Activated naive CD4-positive, alpha-beta T cell treated with anti-CD3 and anti-CD28 coated beads, Interleukin-2, amount 50 U/mL, for 24 hours (primary cell): Measurements from ENCODE around the gene HS6ST3.
"Not testable (repeated sequence)": the region's sequence is repeated elsewhere in the genome, so short reads cannot be mapped to it uniquely, and the experiment has no call there.

Experiments used
- H3K27ac Mint-ChIP-seq: one replicate; pipeline ENCODE4 v1.8.0; 2021; ENCODE audit warnings: mild to moderate bottlenecking, mixed read lengths
- H3K27me3 Mint-ChIP-seq: one replicate; pipeline ENCODE4 v1.8.0; 2021; ENCODE audit warnings: mixed read lengths
- H3K36me3 Mint-ChIP-seq: one replicate; pipeline ENCODE4 v1.8.0; 2021; ENCODE audit warnings: mixed read lengths
- H3K4me1 Mint-ChIP-seq: one replicate; pipeline ENCODE4 v1.8.0; 2021; ENCODE audit warnings: mixed read lengths
- H3K4me3 Mint-ChIP-seq: one replicate; pipeline ENCODE4 v1.8.0; 2021; ENCODE audit warnings: mild to moderate bottlenecking, mixed read lengths
- H3K9me3 Mint-ChIP-seq: one replicate; pipeline ENCODE4 v1.8.0; 2021; ENCODE audit warnings: mixed read lengths

HS6ST3 gene

DNA sequence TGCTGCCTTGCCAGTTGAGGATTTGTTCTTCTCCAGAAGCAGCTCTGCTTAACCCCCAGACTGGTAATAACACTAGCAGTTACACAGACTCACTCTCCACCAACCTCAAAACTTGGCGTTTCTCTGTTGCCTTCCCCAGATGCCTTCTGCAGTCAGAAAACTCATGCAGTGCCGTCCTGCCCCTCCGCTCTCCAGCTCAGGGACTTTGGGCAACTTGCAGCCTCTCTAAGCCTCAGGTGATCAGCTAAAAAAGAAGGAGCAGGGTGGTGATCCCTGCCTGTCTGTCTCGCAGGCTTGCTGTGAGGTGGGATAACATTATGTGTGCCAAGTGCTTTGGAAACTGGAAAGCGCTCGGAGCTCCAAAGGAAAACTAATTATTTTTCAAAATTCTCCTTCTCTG is 391.6 kb downstream of the HS6ST3 start:
- no peak overlapping the region for H3K4me3 Mint-ChIP-seq
- no peaks in the 10 kb centered on the region for H3K9me3 Mint-ChIP-seq
- no peak overlapping the region for H3K27ac Mint-ChIP-seq
- no peaks in the 10 kb centered on the region for H3K27me3 Mint-ChIP-seq
- H3K36me3 Mint-ChIP-seq: no peaks in the 10 kb centered on the region
- H3K4me1 Mint-ChIP-seq: no peaks in the 10 kb centered on the region

DNA sequence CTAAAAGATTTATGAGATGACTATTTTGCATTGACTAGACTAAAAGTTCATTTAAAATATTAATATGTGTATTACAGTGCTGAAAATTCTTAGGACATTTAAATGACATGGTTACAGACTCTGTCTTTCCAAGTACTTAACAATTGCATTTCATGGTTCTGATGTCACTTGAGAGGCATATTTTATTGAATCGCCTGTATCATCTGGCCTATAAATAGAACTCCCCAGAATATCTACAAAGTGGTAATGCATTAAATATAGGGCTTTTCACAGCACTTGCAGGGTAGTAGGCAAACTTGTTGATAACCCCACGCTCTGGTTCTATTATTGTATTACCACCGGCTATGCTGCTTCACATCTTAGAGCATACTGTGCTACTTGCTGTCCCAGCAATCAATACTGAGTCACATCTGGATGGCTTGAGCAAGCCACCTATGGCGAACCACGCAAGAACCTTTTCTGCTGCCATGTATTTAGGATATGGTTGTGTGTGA is 400.6 kb downstream of the HS6ST3 start:
- Mint-ChIP-seq H3K36me3 (no peaks in the 10 kb centered on the region), H3K27me3 (no peaks in the 10 kb centered on the region), H3K9me3 (peaks cover 14% of the 10 kb centered on the region), H3K4me1 (no peaks in the 10 kb centered on the region), H3K4me3 (no peak overlapping the region), H3K27ac (no peak overlapping the region)

GRCh38 chr13:96491103-96491502 is 401.2 kb downstream of the HS6ST3 start:
- Mint-ChIP-seq H3K36me3 (no peaks in the 10 kb centered on the region), H3K27ac (no peak overlapping the region), H3K27me3 (no peaks in the 10 kb centered on the region), H3K9me3 (peaks cover 14% of the 10 kb centered on the region), H3K4me1 (no peaks in the 10 kb centered on the region), H3K4me3 (no peak overlapping the region)

GRCh38 chr13:96492766-96493165 is 402.9 kb downstream of the HS6ST3 start:
- Mint-ChIP-seq H3K27me3 (no peaks in the 10 kb centered on the region), H3K4me1 (no peaks in the 10 kb centered on the region), H3K27ac (no peak overlapping the region), H3K9me3 (peaks cover 14% of the 10 kb centered on the region), H3K4me3 (no peak overlapping the region), H3K36me3 (no peaks in the 10 kb centered on the region)

DNA sequence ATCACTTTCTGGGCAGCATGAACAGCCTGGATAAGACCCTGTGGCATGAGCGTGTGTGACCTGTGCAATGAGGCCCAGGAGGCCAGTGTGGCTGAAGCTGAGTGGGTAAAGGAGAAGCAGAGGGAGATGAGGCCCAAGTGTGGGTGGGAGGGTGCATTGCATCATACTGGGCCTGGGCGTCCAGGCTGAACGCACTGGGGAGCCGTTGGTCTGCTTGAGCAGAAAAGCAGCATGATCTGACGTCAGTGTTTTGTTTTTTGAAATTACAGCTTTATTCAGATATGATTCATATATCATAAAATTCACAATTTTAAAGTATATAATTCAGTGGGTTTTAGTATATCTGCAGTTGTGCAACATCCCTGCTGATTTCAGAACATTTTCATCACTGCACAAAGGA is 409.7 kb downstream of the HS6ST3 start:
- H3K9me3 Mint-ChIP-seq: peaks cover 5% of the 10 kb centered on the region

DNA sequence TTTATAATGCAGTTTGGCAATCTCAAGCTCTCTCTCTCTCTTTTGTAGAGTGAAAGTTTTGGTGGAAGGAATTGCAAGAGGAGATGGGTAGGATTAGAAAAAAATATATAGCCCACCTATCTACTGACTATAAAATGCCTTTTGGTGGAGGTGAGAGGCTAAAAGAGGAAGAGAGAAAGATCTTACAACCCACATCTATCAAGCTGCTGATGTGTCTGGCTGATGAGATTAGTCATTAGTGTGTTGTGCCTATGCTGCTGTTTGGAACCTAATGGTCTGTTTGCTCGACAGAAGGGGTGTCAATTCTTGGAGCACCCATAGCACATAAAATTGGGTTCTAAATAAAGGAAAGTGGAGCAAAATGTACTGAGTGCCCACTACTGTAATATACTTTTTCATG is 411.0 kb downstream of the HS6ST3 start:
- H3K4me3 Mint-ChIP-seq: no peak overlapping the region
- no peaks in the 10 kb centered on the region for H3K36me3 Mint-ChIP-seq
- no peaks in the 10 kb centered on the region for H3K4me1 Mint-ChIP-seq

More for the DNA sequence above, 409.7 kb downstream of the HS6ST3 start:
- H3K36me3 Mint-ChIP-seq: no peaks in the 10 kb centered on the region
- no peaks in the 10 kb centered on the region for H3K27me3 Mint-ChIP-seq
- H3K27ac Mint-ChIP-seq: no peak overlapping the region
- H3K4me1 Mint-ChIP-seq: no peaks in the 10 kb centered on the region
- H3K4me3 Mint-ChIP-seq: no peak overlapping the region

GRCh38 chr13:96503481-96503880 is 413.6 kb downstream of the HS6ST3 start:
- Mint-ChIP-seq H3K4me3 (no peak overlapping the region), H3K4me1 (no peaks in the 10 kb centered on the region), H3K36me3 (no peaks in the 10 kb centered on the region), H3K27ac (no peak overlapping the region), H3K27me3 (no peaks in the 10 kb centered on the region), H3K9me3 (peaks cover 5% of the 10 kb centered on the region)

More for the DNA sequence above, 411.0 kb downstream of the HS6ST3 start:
- Mint-ChIP-seq H3K27me3 (no peaks in the 10 kb centered on the region), H3K9me3 (peaks cover 5% of the 10 kb centered on the region), H3K27ac (no peak overlapping the region)

- H3K27ac Mint-ChIP-seq: no peak overlapping the region
- no peak overlapping the region for H3K4me3 Mint-ChIP-seq
- no peaks in the 10 kb centered on the region for H3K4me1 Mint-ChIP-seq
- H3K9me3 Mint-ChIP-seq: peaks cover 10% of the 10 kb centered on the region
- no peaks in the 10 kb centered on the region for H3K27me3 Mint-ChIP-seq
- no peaks in the 10 kb centered on the region for H3K36me3 Mint-ChIP-seq
Observed at GRCh38 chr13:96511587-96511986, 421.7 kb downstream of the HS6ST3 start.

DNA sequence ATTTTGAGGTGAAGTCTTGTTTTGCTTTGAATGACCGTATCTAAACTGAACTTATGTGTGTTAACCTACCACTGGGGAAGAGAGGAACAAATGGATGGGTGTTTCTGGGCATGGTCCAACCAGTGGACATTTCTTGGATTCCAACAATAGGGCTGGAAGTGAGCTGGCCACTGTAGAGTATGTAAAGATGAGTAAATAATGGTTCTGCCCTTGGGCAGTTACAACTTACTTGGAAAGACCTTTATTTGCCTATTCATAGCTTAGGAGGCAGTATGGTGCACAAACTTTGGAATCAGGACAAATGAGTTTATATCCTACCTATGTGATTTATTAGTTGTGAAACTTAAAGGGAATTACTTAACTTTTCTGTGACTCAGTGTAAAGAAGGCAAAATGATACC is 429.5 kb downstream of the HS6ST3 start:
- H3K4me1 Mint-ChIP-seq: no peaks in the 10 kb centered on the region
- no peaks in the 10 kb centered on the region for H3K27me3 Mint-ChIP-seq
- H3K36me3 Mint-ChIP-seq: no peaks in the 10 kb centered on the region
- H3K4me3 Mint-ChIP-seq: no peak overlapping the region
- H3K27ac Mint-ChIP-seq: no peak overlapping the region
- H3K9me3 Mint-ChIP-seq: no peaks in the 10 kb centered on the region

- not testable (repeated sequence) for H3K27me3 Mint-ChIP-seq, H3K36me3 Mint-ChIP-seq, H3K27ac Mint-ChIP-seq, H3K9me3 Mint-ChIP-seq, H3K4me3 Mint-ChIP-seq, H3K4me1 Mint-ChIP-seq
Observed at GRCh38 chr13:96524398-96525020, 434.6 kb downstream of the HS6ST3 start.

DNA sequence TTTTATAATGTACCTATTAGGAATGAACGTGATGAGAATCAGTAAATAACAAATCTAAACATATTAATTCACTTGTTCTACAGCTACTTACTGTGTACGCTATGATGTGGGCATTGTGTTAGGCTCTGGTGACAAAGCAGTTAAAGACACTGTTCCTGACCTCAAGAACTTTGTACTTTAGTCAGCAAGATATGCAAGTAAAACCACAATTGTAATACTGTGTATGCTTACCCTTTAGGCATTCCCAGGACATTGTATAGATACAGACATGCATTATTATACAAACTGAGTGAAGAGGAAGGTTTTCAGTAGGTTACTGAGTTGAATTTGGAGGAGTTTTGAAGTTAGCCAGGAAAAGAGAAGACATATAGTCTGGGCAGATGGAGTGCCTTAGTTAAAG is 435.8 kb downstream of the HS6ST3 start:
- H3K27ac Mint-ChIP-seq: no peak overlapping the region
- H3K4me3 Mint-ChIP-seq: no peak overlapping the region
- H3K27me3 Mint-ChIP-seq: no peaks in the 10 kb centered on the region
- no peaks in the 10 kb centered on the region for H3K9me3 Mint-ChIP-seq
- H3K36me3 Mint-ChIP-seq: no peaks in the 10 kb centered on the region
- no peaks in the 10 kb centered on the region for H3K4me1 Mint-ChIP-seq

- H3K9me3 Mint-ChIP-seq: no peaks in the 10 kb centered on the region
- no peak overlapping the region for H3K4me3 Mint-ChIP-seq
- no peaks in the 10 kb centered on the region for H3K36me3 Mint-ChIP-seq
- no peak overlapping the region for H3K27ac Mint-ChIP-seq
- H3K4me1 Mint-ChIP-seq: no peaks in the 10 kb centered on the region
- H3K27me3 Mint-ChIP-seq: no peaks in the 10 kb centered on the region
Observed at GRCh38 chr13:96527497-96527896, 437.6 kb downstream of the HS6ST3 start.

- no peaks in the 10 kb centered on the region for H3K4me1 Mint-ChIP-seq
- H3K4me3 Mint-ChIP-seq: no peak overlapping the region
- H3K9me3 Mint-ChIP-seq: peaks cover 4% of the 10 kb centered on the region
- no peak overlapping the region for H3K27ac Mint-ChIP-seq
- no peaks in the 10 kb centered on the region for H3K27me3 Mint-ChIP-seq
- H3K36me3 Mint-ChIP-seq: no peaks in the 10 kb centered on the region
Observed at GRCh38 chr13:96532804-96533203, 442.9 kb downstream of the HS6ST3 start.

GRCh38 chr13:96533408-96533807 is 443.5 kb downstream of the HS6ST3 start:
- Mint-ChIP-seq H3K27me3 (no peaks in the 10 kb centered on the region), H3K4me3 (no peak overlapping the region), H3K4me1 (no peaks in the 10 kb centered on the region), H3K27ac (no peak overlapping the region), H3K9me3 (peaks cover 4% of the 10 kb centered on the region), H3K36me3 (no peaks in the 10 kb centered on the region)

DNA sequence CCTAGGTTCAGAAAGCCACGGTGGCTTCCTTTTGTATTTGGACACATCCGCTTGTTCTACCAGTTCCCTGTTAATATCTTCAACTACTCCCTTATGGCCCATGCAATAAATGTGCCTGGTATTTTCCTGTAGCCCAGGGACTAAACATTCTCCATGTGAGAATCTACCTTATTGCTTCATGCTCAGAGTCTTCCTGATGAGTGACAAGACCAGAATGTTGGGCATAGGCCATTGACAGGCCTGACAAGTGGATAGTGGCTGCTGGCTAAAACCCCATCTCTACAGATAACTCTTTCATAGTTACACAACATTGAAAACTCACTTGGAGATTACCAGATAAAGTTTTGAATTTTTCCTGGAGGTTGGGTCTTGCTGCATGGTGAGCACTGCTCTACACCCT is 449.9 kb downstream of the HS6ST3 start:
- no peaks in the 10 kb centered on the region for H3K9me3 Mint-ChIP-seq
- no peaks in the 10 kb centered on the region for H3K27me3 Mint-ChIP-seq
- H3K36me3 Mint-ChIP-seq: no peaks in the 10 kb centered on the region
- H3K4me1 Mint-ChIP-seq: no peaks in the 10 kb centered on the region
- no peak overlapping the region for H3K27ac Mint-ChIP-seq
- no peak overlapping the region for H3K4me3 Mint-ChIP-seq

DNA sequence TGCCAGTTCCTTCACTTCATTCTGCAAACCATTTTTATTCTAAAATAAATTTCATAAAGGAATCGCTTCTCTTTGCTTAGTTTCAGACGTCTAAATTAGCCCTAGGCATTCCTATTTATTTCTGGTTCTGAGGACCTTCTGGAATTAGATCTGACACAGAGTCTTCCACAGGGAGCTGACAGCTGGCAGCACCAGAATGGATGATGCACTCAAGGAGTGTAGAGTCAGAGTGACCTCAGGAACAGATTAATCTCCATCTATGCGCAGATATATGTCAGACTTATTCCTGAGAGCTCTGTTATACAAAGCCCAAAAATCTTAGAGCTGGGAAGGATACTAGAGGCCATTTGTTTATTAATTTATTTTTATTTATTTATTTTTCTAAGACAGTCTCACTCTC is 450.8 kb downstream of the HS6ST3 start:
- Mint-ChIP-seq H3K36me3 (no peaks in the 10 kb centered on the region), H3K4me1 (no peaks in the 10 kb centered on the region), H3K4me3 (no peak overlapping the region), H3K9me3 (no peaks in the 10 kb centered on the region), H3K27ac (no peak overlapping the region), H3K27me3 (no peaks in the 10 kb centered on the region)

- no peak overlapping the region for H3K27ac Mint-ChIP-seq
- no peaks in the 10 kb centered on the region for H3K36me3 Mint-ChIP-seq
- no peaks in the 10 kb centered on the region for H3K9me3 Mint-ChIP-seq
- H3K27me3 Mint-ChIP-seq: no peaks in the 10 kb centered on the region
- no peak overlapping the region for H3K4me3 Mint-ChIP-seq
- H3K4me1 Mint-ChIP-seq: no peaks in the 10 kb centered on the region
Observed at GRCh38 chr13:96542986-96543385, 453.1 kb downstream of the HS6ST3 start.
